HG03378 (cell line): ENCODE results near the gene CYP27C1.
"Not testable (repeated sequence)": the region's sequence is repeated elsewhere in the genome, so short reads cannot be mapped to it uniquely, and the experiment has no call there.

Experiments used
- ATAC-seq: cut with Tn5 transposase; IDR thresholded peaks from one replicate; pipeline ENCODE4 v1.9.1; 2021; ENCODE audit warnings: mild to moderate bottlenecking, moderate library complexity; ENCODE audit not compliant: unreplicated experiment

CYP27C1 gene

GRCh38 chr2:127173057-127173456, 47.0 kb downstream of the CYP27C1 start:
- no peak for ATAC-seq

- ATAC-seq, result no peak
Observed at GRCh38 chr2:127172306-127172705, 47.8 kb downstream of the CYP27C1 start.

GRCh38 chr2:127170452-127171197, 49.5 kb downstream of the CYP27C1 start:
- ATAC-seq, result no peak

DNA sequence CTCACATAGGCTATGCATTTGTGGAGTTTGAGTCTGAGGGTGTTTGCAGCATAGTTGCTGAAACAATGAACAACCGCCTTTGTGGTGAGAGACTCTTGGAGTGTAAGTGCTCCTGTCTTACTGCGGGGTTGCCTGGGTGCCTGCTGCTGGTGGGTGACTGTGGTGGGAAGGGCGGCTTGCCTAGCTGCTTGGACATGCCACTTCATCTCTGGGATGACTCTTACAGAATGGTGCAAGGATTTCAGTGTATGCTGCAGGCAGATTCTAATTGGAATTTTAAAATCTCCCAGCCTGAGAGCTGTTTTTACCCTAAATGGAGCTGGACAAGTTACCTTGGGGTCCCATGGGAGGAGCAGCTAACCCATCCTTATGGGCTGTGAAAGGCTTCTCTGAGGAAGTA, 50.1 kb downstream of the CYP27C1 start:
- ATAC-seq, result no peak

DNA sequence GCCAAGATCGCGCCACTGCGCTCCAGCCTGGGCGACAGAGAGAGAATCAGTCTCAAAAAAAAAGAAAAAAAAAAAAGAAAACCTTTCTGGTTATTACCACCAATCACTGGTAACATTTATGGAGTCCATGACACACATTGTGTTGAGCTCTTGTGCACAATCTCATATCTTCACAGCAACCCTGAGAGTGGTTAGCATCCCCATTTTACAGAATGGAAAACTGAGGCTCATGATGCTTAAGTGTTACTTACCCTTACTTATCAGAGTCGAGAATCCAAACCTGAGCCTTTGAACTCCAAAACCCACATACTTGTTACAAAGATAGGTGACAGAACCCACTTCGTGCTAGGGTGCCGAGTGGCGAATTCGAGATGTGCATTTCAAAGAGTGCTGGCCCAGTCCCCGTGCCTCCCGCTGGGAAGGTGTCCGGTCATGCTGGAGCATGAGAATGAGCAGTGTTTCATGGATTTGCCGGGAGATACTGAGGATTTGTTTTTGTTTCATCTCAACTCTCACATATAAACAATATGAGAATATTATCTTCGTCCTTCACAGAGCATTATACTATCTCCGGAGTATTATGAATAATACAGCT, 50.9 kb downstream of the CYP27C1 start:
- ATAC-seq, result no peak

- ATAC-seq, result no peak
Observed at GRCh38 chr2:127166231-127166860, 53.8 kb downstream of the CYP27C1 start.

DNA sequence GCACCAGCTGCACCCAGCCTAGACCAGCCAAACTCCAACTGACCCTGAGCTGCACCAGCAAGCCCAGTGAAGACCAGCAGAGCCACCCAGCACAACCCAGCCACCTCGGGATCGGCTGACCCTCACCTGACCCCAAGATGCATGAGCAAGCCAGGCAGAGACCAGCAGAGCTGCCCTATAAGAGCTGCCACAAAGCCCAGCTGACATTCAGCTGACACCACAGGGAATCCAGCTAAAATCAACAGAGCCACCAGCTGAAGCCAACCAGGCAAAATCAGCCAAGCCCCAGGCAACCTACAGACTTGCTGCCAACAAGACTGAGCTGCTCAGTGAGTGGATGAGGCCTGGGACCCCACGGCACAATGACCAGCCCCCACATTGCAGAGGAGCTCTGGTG, 54.6 kb downstream of the CYP27C1 start:
- no peak for ATAC-seq

- no peak for ATAC-seq
Observed at GRCh38 chr2:127164761-127165538, 55.1 kb downstream of the CYP27C1 start.

- no peak for ATAC-seq
Observed at GRCh38 chr2:127163921-127164320, 56.2 kb downstream of the CYP27C1 start.

DNA sequence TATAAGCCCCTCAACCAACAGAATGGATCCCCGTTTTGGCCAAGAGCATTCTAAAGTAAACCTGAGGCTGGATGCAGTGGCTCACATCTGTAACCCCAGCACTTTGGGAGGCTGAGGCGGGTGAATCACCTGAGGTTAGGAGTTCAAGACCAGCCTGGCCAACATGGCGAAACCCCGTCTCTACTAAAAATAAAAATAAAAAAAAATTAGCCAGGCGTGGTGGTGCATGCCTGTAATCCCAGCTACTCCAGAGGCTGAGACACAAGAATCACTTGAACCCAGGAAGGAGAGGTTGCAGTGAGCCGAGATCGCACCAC, 57.1 kb downstream of the CYP27C1 start:
- not testable (repeated sequence) for ATAC-seq

DNA sequence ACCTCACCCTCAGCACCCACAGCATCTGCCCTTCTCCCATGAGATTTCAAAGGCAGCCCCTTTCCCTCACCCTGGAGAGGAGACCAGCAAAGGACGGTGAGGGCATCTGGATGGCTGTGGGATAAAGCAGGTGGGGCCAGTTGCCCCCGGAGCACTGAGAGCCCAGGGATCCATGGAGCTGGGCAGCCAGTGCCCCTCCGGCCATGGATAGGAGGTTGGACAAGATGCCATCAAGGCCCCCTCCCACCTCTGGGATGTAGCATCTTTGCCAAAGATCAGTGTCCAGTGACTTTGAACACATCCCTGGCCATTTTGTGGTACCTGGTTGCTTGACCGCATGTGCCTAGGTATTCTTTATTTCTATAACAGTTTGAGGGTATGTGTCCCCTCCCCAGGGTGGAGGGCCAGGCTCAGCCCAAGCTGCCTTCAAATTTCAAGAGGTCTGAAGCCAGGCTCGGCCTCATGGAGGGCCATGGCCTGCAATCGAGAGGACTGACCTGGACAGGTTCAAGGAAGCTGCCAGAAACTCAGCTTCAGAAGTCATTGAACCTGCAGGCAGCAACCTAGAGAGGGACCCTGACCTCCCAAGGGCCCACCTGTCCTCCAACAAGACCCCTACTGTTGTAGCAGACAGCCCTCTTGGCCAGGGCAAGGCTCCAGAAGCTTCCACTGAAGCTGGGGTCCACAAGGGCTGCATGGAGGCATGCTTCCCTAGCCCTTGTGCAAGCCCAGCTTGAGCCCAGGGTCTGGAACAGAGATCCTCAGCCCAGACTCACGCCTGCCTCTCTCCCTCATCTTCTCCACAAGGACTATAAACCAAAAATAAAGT, 57.6 kb downstream of the CYP27C1 start:
- no peak for ATAC-seq

DNA sequence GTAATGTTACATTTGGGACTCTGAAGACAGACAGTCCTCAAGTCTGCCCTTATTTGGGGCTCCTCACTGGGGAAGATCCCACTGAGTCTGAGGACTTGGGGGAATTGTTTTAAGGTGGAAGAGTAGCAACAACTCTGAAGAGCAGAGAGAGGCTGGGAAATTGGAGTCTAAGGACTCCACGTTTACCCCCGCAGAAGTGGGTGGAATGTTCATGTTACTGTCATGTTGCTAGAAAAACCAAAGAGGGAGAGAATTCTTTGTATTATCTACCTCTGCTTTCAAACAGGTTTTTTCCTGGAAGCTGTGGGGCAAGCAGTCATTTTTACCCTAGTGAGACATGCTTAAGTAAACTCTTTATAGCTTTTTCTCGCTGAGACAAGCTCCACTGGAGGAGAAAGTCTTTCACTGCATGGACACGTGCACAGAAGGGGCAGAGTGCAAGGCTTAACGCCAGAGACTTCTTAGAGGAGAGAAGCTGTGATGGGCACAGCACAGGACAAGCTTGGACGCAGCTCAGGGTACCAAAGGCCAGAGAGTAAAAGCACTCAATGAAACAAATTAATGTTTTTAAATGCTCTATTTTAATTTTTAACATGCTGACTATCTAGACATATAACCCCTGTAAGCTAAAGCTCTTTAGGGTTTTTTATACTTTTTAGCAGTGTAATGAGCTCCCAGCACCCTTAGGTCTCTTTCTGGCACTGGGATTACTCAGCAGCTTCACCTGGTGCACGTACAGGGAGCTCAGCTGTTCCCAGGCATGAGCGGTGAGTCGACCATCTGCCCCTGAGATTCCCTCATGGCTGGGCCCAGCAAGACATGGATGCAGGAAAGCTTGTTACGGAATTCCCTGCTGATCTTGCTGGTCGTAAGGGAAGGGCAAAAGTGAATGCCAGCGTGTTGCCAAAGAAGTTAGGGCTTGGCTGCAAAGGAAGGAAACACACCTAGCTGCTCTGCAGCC, 58.6 kb downstream of the CYP27C1 start:
- no peak for ATAC-seq

GRCh38 chr2:127160676-127161075, 59.4 kb downstream of the CYP27C1 start:
- ATAC-seq, result no peak

GRCh38 chr2:127159543-127159942, 60.6 kb downstream of the CYP27C1 start:
- ATAC-seq, result no peak

DNA sequence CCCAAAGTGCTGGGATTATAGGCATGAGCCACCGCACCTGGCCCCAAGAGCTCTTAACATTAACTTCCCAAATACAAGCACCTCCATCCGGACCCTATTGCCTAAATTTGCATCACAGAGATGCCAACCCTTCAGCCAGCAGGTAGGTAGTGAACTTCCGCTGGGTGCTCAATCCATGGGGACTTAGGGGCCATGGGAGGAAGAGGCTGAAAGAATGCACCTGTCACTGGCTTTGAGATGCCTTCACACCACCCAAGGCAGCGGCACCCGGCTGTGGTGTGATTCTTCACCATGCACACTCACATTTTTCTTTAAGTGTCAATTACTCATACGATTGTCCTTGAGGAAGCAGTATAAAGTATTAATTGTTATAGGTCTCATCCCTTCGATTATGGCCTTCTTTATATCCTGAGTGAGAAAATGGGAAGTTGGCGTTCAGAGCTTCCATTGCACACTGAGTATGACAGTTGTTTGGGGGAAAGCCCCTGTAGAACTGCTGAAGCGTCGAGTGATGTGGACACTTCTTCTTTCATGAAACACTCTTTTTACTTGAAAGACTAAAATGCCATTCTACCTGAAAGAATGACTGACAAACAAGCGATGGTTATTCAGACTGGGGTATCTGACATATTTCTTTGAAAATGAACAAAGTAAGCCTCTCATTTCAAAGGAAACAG, 61.3 kb downstream of the CYP27C1 start:
- peak; percentile 70 for ATAC-seq

DNA sequence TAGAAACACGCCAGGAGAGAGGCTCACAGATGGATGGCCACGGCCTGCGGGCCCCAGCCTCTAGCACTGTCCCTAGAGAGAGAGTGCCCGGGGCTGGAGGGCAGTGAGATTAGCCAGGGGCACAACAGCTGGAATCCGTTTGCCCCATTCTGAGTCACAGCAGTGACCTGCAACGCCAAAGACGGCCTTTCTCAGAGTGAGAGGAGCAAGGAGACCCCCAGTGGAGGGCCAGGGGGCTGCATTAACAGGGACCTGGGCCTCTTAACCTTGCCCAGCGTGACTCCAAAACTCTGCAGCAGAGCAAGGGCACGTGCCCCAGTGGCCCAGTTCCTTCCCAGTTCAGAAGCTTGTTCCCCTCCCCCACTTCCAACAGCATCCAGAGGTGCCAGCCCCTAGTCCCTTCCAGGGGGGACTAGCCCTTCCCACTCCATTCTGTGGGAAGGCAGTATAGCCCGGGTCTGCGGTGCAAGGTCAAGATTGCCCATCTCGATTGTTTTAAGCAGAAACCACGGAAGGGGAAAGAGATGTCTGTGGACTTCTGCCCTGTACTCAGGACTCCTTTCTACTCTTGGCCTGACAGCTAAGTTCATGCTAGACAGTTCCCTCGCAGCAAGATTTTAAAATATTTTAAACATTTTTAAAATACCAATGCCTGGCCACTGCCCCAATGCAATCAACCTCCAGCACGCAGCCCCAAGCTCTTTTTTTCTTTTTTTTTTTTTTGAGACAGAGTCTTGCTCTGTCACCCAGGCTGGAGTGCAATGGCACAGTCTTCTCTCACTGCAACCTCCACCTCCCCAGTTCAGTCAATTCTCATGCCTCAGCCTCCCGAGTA, 62.2 kb downstream of the CYP27C1 start:
- ATAC-seq, result no peak

DNA sequence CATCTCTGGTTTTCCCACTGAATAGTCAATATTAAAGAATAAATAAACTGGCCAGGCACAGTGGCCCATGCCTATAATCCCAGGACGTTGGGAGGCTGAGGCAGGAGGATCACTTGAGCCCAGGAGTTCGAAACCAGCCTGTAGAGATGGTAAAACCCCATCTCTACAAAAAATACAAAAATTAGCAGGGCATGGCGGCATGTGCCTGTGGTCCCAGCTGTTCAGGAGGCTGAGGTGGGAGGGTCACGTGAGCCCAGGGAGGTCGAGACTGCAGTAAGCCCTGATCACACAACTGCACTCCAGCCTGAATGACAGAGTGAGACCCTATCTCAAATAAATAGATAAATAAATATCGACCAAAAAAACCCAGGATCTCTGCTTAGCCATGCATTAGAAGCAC, 63.0 kb downstream of the CYP27C1 start:
- ATAC-seq, result no peak

DNA sequence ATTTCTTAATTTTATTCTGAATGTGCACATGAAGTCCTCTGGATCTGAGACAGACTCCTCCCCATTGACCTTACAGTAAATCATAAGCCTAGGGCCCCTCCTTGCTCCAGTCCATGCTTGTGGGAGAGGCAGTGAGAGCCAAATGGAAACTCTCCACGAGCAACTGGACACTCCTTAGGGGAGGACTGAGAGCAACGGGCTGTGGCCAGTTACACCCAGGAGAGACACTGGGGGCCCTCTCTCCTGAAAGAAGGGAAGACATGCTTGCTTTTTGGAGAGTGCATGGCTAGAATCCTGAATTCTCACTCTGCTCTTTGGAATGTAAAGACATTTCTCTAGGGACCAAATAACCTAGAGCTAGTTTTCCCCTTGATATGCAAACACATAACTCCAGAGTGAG, 64.2 kb downstream of the CYP27C1 start:
- ATAC-seq, result no peak
